ENCODE data around the gene LRP1-AS. TPM values are rescaled to one million over a fixed set of nuclear protein-coding genes. Genes with fewer than 3 reads are reported as not detected.

Gene LRP1-AS
- polyA plus RNA-seq, 1 donor: 0.77 TPM

DNA sequence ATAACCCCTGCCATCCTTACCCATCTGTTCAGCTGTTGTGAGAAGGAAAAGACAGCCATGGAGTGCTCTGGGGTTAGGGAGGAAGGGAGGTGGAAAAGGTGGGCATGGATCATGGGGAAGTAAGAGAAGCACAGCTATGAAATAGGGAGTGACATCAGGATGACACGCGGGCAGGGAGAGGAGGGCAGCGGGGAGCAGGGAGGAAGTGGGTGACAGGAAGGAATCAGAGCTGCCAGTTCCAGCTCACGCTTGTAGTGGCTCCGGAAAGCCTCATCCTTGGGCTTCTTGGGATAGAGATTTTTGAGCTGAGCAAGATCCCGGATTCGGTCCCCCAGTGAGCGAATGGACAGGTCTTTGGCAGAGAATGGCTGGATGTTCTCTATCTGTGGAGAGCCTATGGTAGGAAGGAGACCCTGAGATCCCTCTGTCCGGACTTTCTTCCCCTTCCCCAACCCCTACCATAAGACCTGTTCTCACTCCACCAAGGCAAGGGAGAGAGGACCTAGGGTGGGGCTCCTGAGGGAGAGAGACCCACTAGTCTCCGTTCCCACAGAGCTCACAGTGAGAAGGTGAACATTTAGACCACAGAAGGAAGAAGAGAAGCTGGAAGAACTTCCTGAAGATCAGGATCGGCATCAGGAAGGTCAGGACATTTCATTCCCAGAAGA, 48.2 kb downstream of the LRP1-AS start:
- DNase-seq (ENCODE audit: low read depth): no peak

DNA sequence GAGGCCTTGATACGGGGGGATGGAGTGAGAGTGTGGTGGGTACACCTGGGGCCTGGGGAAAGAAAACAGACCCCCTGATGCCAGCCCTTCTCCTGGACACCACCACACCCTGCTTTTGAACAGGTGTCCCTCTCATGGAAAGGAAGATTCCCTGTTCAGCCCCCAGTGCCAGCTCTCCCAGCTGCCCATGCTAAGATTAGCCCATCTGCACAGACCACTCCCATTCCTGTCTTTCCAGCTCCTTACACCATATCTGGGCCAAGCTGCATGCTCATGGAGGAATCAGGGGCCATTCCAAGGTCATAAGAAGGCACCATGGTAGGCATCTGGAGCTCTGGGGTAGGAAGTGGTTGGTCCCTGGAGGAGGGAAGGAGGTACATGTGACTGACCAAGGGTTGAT, 48.9 kb downstream of the LRP1-AS start:
- no peak for DNase-seq (ENCODE audit: low read depth)

- DNase-seq (ENCODE audit: low read depth): no peak
Observed at GRCh38 chr12:57097554-57097835, 49.9 kb downstream of the LRP1-AS start.

- DNase-seq (ENCODE audit: low read depth): no peak
Observed at GRCh38 chr12:57096748-57097553, 50.5 kb downstream of the LRP1-AS start.

DNA sequence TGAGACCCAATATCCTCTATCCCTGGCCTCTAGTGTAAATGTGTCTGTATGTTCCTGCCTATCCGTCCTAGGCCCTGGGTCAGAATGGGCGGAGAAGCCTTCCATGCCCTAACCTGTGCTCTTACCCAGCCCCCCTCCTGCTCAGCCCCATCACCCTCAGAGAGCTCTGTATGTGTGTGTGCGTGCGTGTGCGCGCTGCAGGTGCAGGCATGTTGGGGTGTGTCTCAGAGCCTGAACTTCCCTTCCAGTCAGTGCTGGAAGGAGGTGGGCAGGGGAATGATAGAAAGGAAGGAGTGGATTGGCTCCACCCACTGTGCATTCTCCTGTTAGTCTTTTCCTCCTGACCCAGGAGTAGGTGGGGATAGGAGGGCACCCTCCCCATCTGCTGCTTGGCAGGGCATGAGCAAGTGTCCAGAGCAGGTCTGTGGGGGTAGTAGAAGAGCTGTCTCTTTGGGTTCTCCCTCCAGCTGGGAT, 51.3 kb downstream of the LRP1-AS start:
- DNase-seq (ENCODE audit: low read depth): no peak

GRCh38 chr12:57095440-57095839, 52.0 kb downstream of the LRP1-AS start:
- no peak for DNase-seq (ENCODE audit: low read depth)

Other genes with a start within 250 kb of the LRP1-AS start
- gene SDR9C7, start 213.2 kb downstream of the LRP1-AS start, polyA plus RNA-seq (ENCODE audit: insufficient read length): 0.46 TPM
- gene RDH16, start 190.0 kb downstream of the LRP1-AS start, polyA plus RNA-seq (ENCODE audit: insufficient read length): 0.40 TPM
- 4.8 TPM for gene ZBTB39, start 141.1 kb downstream of the LRP1-AS start, polyA plus RNA-seq (ENCODE audit: insufficient read length)
- gene TAC3, start 131.1 kb downstream of the LRP1-AS start, polyA plus RNA-seq (ENCODE audit: insufficient read length): not detected
- 0.23 TPM for gene MYO1A, start 97.5 kb downstream of the LRP1-AS start, polyA plus RNA-seq (ENCODE audit: insufficient read length)
- 17.3 TPM for gene NEMP1, start 68.8 kb downstream of the LRP1-AS start, polyA plus RNA-seq (ENCODE audit: insufficient read length)
- gene NAB2, start 58.5 kb downstream of the LRP1-AS start, polyA plus RNA-seq (ENCODE audit: insufficient read length): 30.1 TPM
- gene STAT6, start 36.3 kb downstream of the LRP1-AS start, polyA plus RNA-seq (ENCODE audit: insufficient read length): 32.2 TPM
- 95.2 TPM for gene LRP1, start 19.1 kb downstream of the LRP1-AS start, polyA plus RNA-seq (ENCODE audit: insufficient read length)
- gene NXPH4, start 69.2 kb upstream of the LRP1-AS start, polyA plus RNA-seq (ENCODE audit: insufficient read length): 2.8 TPM
- 64.4 TPM for gene SHMT2, start 82.1 kb upstream of the LRP1-AS start, polyA plus RNA-seq (ENCODE audit: insufficient read length)
- 488 TPM for gene STAC3, start 103.6 kb upstream of the LRP1-AS start, polyA plus RNA-seq (ENCODE audit: insufficient read length)

Data from forelimb muscle (tissue), 1 donor.